ENCODE measurements around the gene CFAP299.
"Not testable (repeated sequence)": the region's sequence is repeated elsewhere in the genome, so short reads cannot be mapped to it uniquely, and the experiment has no call there.

Gene CFAP299

DNA sequence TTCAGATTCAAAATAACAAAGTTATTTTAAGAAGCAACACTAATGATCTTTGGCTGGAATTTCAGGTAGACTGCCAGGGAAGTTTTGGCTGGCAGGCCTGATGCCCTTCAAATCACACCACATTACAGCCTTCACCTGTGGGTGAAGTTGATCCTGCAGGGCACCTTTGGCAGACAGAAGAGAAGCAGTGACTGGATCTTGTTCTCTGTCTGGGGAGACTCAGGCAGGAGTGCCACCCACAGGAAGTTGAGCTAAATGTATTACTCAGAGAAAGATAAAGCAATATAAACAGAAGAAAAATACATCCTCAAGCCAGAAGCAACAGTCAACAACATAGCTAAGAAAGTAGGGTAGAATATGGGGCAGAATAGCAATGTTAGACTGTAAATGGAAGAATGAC is 12.8 kb upstream of the CFAP299 start:
- intact Hi-C loops (cut with DNase I), result no loop called here
- no peak for DNase-seq

DNA sequence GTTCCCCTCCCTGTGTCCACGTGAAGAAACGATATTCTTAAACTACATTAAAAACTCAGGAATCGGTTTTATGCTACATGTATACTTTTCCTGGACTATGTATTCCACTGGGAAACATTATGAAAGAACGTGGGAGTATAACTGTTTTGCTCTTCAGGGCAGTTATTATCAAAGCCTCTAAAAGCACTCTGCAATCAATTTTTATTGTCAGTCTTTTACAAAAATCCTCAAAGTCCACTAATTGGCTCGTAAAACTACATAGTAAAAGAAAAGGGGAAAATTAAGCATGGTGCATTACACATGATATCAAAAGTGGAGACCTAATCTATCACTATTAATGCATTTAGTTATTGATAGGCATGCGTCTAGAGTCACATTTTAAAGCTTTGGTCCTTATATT is 11.4 kb upstream of the CFAP299 start:
- intact Hi-C loops (cut with DNase I), result no loop called here

GRCh38 chr4:80331693-80332092 is 3.8 kb upstream of the CFAP299 start:
- intact Hi-C loops (cut with DNase I), result no loop called here

More for the DNA sequence above, 11.4 kb upstream of the CFAP299 start:
- DNase-seq, result no peak

DNA sequence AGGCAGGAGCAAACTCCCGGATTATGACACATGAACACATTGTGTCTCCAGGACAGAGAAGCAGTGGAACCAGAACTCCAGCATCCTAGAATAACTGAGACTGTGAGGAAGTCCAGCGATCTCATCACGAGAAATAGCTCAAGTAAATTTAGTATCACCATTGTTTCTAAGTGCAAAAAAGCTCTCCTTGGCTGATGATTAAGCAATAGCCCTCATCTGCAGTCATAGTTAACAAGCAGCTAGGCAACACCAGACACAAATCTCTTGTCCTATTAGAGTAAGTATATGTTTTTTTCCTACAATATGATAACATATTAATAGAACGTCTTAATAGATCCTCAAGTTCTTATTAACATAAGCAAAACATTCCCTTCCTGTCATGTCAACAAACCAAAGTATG is 2.4 kb upstream of the CFAP299 start:
- no peak for DNase-seq
- intact Hi-C loops (cut with DNase I), result no loop called here

More at GRCh38 chr4:80331693-80332092, 3.8 kb upstream of the CFAP299 start:
- no peak for DNase-seq

DNA sequence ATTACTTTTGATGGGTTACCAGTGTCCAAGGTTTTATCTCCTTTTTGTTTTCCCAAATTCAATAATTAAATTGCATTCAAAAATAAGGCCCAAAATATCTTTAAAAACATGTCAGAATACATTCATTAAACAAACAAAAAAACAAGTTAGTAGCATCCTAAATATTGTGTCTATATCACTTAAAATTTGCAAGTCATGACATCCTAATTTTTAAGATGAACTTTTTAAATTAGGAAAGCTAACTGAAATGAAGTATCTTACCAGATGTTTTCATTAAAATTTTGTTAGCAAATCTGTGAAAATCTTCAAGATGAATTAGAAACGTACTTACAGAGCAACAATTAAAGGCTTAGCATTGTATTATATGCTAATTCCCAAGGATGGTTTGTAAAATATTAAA is 962 bp upstream of the CFAP299 start:
- DNase-seq, result no peak
- intact Hi-C loops (cut with DNase I), result no loop called here

- intact Hi-C loops (cut with DNase I), result no loop called here
Observed at GRCh38 chr4:80335226-80335553, 340 bp upstream of the CFAP299 start.

GRCh38 chr4:80336582-80336981 is 1.1 kb downstream of the CFAP299 start:
- DNase-seq, result peak in 10 of 42 donors; percentile 4 to 37 (median 12)
- intact Hi-C loops (cut with DNase I), result no loop called here

More at GRCh38 chr4:80335226-80335553, 340 bp upstream of the CFAP299 start:
- DNase-seq, result no peak

DNA sequence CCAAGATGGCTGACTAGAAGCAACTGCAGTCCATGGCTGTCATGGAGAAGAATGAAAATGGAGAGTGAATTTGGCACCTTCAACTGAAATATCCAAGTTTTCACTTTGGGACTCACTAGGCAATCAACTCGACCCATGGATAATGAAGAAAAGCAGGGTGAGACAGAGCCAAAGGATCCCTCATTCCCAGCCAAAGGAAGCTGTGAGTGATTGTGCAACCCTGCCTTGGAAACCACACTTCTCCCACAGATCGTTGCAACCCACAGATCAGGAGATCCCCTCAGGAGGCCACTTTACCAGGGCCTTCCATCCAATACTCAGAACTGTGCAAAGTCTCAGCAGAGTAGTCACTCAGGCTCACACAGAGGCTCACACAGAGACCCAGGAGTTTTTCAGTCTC is 4.5 kb downstream of the CFAP299 start:
- DNase-seq, result no peak
- intact Hi-C loops (cut with DNase I), result no loop called here

DNA sequence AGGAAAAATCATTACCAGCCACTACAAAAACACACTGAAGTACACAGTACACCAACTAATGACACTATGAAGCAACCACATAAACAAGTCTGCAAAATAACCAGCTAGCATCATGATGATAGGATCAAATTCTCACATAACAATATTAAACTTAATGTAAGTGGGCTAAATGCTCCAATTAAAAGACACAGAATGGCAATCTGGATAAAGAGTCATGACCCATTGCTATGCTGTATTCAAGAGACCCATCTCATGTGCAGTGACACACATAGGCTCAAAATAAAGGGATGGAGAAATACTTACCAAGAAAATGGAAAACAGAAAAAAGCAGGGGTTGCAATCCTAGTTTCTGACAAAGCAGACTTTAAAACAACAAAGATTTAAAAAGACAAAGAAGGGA is 7.2 kb downstream of the CFAP299 start:
- DNase-seq; intact Hi-C loops (cut with DNase I): not testable (repeated sequence)

- DNase-seq, result no peak
- intact Hi-C loops (cut with DNase I), result no loop called here
Observed at GRCh38 chr4:80343887-80344286, 8.4 kb downstream of the CFAP299 start.

GRCh38 chr4:80360084-80360483 is 24.6 kb downstream of the CFAP299 start:
- intact Hi-C loops (cut with DNase I), result loop anchor here (5.0 to 10.0 kb wide), 2 partner anchors 632 to 685 kb away; no protein-coding TSS in a partner anchor
- DNase-seq, result no peak

DNA sequence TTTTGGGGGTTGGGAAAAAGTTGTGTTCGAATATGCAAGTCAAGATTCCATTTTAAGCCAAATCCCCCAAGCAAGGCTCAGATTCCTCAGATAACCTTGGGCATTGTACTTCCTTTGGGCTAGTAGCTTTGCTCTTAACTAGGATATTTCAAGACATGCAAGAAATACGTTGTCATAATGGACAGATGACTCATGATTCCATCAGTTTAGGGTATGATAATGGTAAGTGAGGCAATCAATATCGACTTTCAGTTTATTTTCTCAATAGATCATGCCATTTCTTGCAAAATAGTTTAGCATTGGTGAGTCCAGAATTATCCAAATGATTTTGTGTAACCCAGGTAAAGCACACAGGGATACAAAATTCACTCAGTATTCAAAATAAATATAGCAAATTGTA is 25.4 kb downstream of the CFAP299 start:
- DNase-seq, result no peak
- intact Hi-C loops (cut with DNase I), result loop anchor here (5.0 to 10.0 kb wide), 2 partner anchors 631 to 684 kb away; no protein-coding TSS in a partner anchor

- intact Hi-C loops (cut with DNase I), result loop anchor here (5.0 to 10.0 kb wide), 2 partner anchors 631 to 683 kb away; no protein-coding TSS in a partner anchor
- no peak for DNase-seq
Observed at GRCh38 chr4:80361329-80361900, 25.9 kb downstream of the CFAP299 start.

GRCh38 chr4:80362578-80363181 is 27.1 kb downstream of the CFAP299 start:
- intact Hi-C loops (cut with DNase I), result loop anchor here (5.0 to 10.0 kb wide), 2 partner anchors 630 to 682 kb away; no protein-coding TSS in a partner anchor
- DNase-seq, result peak in 40 of 42 donors; percentile 27 to 75 (median 54)

DNA sequence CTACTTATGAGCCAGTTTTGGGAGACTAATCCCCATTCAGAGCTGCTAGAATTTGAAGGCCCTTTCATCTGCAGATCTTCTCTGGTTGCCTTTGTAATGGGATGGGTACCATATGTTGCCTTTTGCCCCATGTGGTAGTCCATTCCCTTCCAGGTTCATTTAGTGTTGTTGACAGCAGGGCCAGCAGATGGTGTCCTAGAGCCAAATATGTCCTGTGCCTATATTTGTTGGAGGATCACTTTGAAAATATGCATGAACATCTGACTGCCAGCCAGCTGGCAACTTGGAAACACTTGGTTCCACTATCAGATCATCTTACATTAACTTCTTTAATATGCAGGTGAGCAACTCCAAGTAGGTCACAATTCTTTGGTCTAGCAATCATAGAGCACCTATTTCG is 30.4 kb downstream of the CFAP299 start:
- DNase-seq, result peak in 6 of 42 donors; percentile 9 to 29 (median 23)
- intact Hi-C loops (cut with DNase I), result loop anchor here (10.0 kb wide), 1 partner anchor 679 kb away; no protein-coding TSS in a partner anchor

GRCh38 chr4:80367737-80368136 is 32.2 kb downstream of the CFAP299 start:
- no peak for DNase-seq
- intact Hi-C loops (cut with DNase I), result loop anchor here (10.0 kb wide), 1 partner anchor 677 kb away; no protein-coding TSS in a partner anchor

- intact Hi-C loops (cut with DNase I), result no loop called here
- no peak for DNase-seq
Observed at GRCh38 chr4:80370635-80371034, 35.1 kb downstream of the CFAP299 start.

GRCh38 chr4:80371046-80371445 is 35.5 kb downstream of the CFAP299 start:
- intact Hi-C loops (cut with DNase I), result no loop called here
- DNase-seq, result no peak

GRCh38 chr4:80374180-80374579 is 38.6 kb downstream of the CFAP299 start:
- intact Hi-C loops (cut with DNase I), result no loop called here
- no peak for DNase-seq

GRCh38 chr4:80382090-80382832 is 46.7 kb downstream of the CFAP299 start:
- intact Hi-C loops (cut with DNase I), result no loop called here

More at GRCh38 chr4:80382090-80382832, 46.7 kb downstream of the CFAP299 start:
- no peak for DNase-seq

Measured in head of caudate nucleus (tissue), 42 donors.